Epithelial cell of proximal tubule (primary cell): ENCODE data around the gene OR5D13. TPM values are rescaled to one million over a fixed set of nuclear protein-coding genes. Genes with fewer than 3 reads are reported as not detected.
A peak's percentile ranks its signal among the peaks of the same experiment; 100 is the strongest.

Experiments used
- DNase-seq: peaks from one replicate; pipeline ENCODE4 v3.0.0-alpha.2; 2011; ENCODE audit warnings: low read depth
- H3K4me3 ChIP-seq: 2 replicates; pipeline ENCODE4 v1.5.1; 2011; ENCODE audit warnings: low read depth, mild to moderate bottlenecking, low read length
- CTCF ChIP-seq: conservative IDR thresholded peaks from 2 replicates; pipeline ENCODE4 v1.5.1; 2012; ENCODE audit warnings: low read depth, mild to moderate bottlenecking, low read length
- total RNA-seq: library from RNA; depleted of rRNA; stranded (reverse); fragments of >200 nt; gene quantifications from 2 replicates; pipeline ENCODE4 v1.2.3, GENCODE V29; 2015

OR5D13 gene
- not detected in 2 replicates for total RNA-seq

GRCh38 chr11:55773138-55773537 lies at the start of gene OR5D13:
Gene OR5D13 (plus strand): TSS chr11:55773438. CDS start chr11:55773438, 0 bp downstream.
- DNase-seq = no peak
- TF ChIP-seq CTCF = no peak
- no peak within 1 kb of the TSS for H3K4me3 ChIP-seq

- TF ChIP-seq CTCF = peak; percentile 30
- DNase-seq = no peak
- no peak overlapping the region for H3K4me3 ChIP-seq
Measured at GRCh38 chr11:55726715-55727324, 46.4 kb upstream of the OR5D13 start.

- no peak overlapping the region for H3K4me3 ChIP-seq
- no peak for DNase-seq
- no peak for TF ChIP-seq CTCF
Measured at GRCh38 chr11:55732936-55733335, 40.3 kb upstream of the OR5D13 start.

- no peak for TF ChIP-seq CTCF
- no peak for DNase-seq
- H3K4me3 ChIP-seq = no peak overlapping the region
Measured at GRCh38 chr11:55791606-55792005, 18.4 kb downstream of the OR5D13 start.

- no peak for TF ChIP-seq CTCF
- no peak for DNase-seq
- H3K4me3 ChIP-seq = no peak overlapping the region
Measured at GRCh38 chr11:55793321-55793720, 20.1 kb downstream of the OR5D13 start.

GRCh38 chr11:55795256-55795655 lies 22.0 kb downstream of the OR5D13 start, which contains the start of gene OR5D14:
Gene OR5D14 (plus strand): TSS chr11:55795556. CDS start chr11:55795556, 0 bp downstream.
- no peak within 1 kb of the TSS for H3K4me3 ChIP-seq
- TF ChIP-seq CTCF = no peak
- DNase-seq = no peak

GRCh38 chr11:55806248-55806647 lies 33.0 kb downstream of the OR5D13 start:
- no peak for TF ChIP-seq CTCF
- no peak for DNase-seq
- no peak overlapping the region for H3K4me3 ChIP-seq
